Measurements from ENCODE around the gene HLA-E.
A peak's percentile ranks its signal among the peaks of the same experiment; 100 is the strongest.

Gene HLA-E

GRCh38 chr6:30541515-30542403 lies 52.5 kb downstream of the HLA-E start:
- DNase-seq (ENCODE audit: low spot score), result peak; percentile 90

GRCh38 chr6:30542404-30542725 lies 53.1 kb downstream of the HLA-E start:
- no peak for DNase-seq (ENCODE audit: low spot score)

GRCh38 chr6:30542915-30543314 lies 53.6 kb downstream of the HLA-E start:
- DNase-seq (ENCODE audit: low spot score), result no peak
